Neural progenitor cell (in vitro differentiated cells): ENCODE data around the gene GGTA1.

Experiments used
- EZH2 ChIP-seq: fragments of 200-600 bp; sonication (generic); IDR thresholded peaks from 2 replicates; pipeline ENCODE4 v1.6.1; 2017; ENCODE audit warnings: antibody characterized with exemption, mild to moderate bottlenecking, moderate library complexity
- TF ChIP-seq, protein P1 (sequence below): fragments of 200-600 bp; sonication (generic); IDR thresholded peaks from 2 replicates; pipeline ENCODE4 v1.5.1; 2017; ENCODE audit warnings: antibody characterized with exemption, mild to moderate bottlenecking

DNA sequence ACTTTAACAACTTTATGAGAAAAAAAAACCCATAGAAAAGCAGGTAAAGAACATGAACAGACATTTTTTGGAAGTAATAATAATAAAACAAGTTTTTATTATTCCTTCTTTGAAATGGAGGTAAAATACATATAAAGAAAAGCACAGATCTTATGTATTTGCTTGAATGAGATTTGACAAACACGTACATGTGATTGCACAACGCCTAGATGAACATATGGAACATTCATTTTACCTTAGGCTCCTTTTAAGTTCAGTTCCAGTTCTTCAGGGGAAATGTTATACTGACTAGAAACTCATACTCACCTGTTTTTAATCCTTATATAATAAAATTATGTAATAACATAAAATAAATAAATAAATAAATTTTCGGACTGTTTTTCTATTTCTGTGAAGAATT, 61.8 kb downstream of the GGTA1 start:
- TF ChIP-seq, protein P1, sequence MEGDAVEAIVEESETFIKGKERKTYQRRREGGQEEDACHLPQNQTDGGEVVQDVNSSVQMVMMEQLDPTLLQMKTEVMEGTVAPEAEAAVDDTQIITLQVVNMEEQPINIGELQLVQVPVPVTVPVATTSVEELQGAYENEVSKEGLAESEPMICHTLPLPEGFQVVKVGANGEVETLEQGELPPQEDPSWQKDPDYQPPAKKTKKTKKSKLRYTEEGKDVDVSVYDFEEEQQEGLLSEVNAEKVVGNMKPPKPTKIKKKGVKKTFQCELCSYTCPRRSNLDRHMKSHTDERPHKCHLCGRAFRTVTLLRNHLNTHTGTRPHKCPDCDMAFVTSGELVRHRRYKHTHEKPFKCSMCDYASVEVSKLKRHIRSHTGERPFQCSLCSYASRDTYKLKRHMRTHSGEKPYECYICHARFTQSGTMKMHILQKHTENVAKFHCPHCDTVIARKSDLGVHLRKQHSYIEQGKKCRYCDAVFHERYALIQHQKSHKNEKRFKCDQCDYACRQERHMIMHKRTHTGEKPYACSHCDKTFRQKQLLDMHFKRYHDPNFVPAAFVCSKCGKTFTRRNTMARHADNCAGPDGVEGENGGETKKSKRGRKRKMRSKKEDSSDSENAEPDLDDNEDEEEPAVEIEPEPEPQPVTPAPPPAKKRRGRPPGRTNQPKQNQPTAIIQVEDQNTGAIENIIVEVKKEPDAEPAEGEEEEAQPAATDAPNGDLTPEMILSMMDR: no peak
- no peak for TF ChIP-seq EZH2
